Endothelial cell (in vitro differentiated cells): ENCODE results near the gene NDUFS7. TPM values are rescaled to one million over a fixed set of nuclear protein-coding genes. Genes with fewer than 3 reads are reported as not detected.

Source experiments
- DNase-seq: peaks from one replicate; pipeline ENCODE4 v3.0.0; 2021; ENCODE audit warnings: low spot score
- H3K27ac Mint-ChIP-seq: one replicate; pipeline ENCODE4 v1.8.0; 2021; ENCODE audit warnings: mixed read lengths, inconsistent platforms; ENCODE audit not compliant: unreplicated experiment
- H3K27me3 Mint-ChIP-seq: one replicate; pipeline ENCODE4 v1.8.0; 2021; ENCODE audit warnings: mild to moderate bottlenecking, moderate library complexity, mixed read lengths, inconsistent platforms; ENCODE audit not compliant: unreplicated experiment
- H3K36me3 Mint-ChIP-seq: one replicate; pipeline ENCODE4 v1.8.0; 2021; ENCODE audit warnings: mild to moderate bottlenecking, low read depth, mixed read lengths, inconsistent platforms; ENCODE audit not compliant: unreplicated experiment
- H3K4me1 Mint-ChIP-seq: one replicate; pipeline ENCODE4 v1.8.0; 2021; ENCODE audit warnings: mild to moderate bottlenecking, mixed read lengths, inconsistent platforms; ENCODE audit not compliant: unreplicated experiment
- H3K4me3 Mint-ChIP-seq: one replicate; pipeline ENCODE4 v1.8.0; 2021; ENCODE audit warnings: mild to moderate bottlenecking, mixed read lengths, inconsistent platforms; ENCODE audit not compliant: unreplicated experiment
- H3K9me3 Mint-ChIP-seq: one replicate; pipeline ENCODE4 v1.8.0; 2021; ENCODE audit warnings: mixed read lengths, inconsistent platforms; ENCODE audit not compliant: unreplicated experiment
- total RNA-seq: library from RNA; stranded (reverse); fragmentation: NEBNext Ultra II Directional; extraction: Animal tissue kit (Norgen Biotek cat#: 25700); gene quantifications from one replicate; pipeline ENCODE4 v1.2.1, GENCODE V29; 2021; ENCODE audit not compliant: unreplicated experiment
- TF ChIP-seq, protein P1 (sequence below): fragments of 200-600 bp; sonication (generic); IDR thresholded peaks from one replicate; pipeline ENCODE4 v1.5.0; 2021; ENCODE audit warnings: antibody characterized with exemption; ENCODE audit not compliant: unreplicated experiment

Gene NDUFS7
- total RNA-seq, 1 donor from 2014 or later: 84.0 TPM

DNA sequence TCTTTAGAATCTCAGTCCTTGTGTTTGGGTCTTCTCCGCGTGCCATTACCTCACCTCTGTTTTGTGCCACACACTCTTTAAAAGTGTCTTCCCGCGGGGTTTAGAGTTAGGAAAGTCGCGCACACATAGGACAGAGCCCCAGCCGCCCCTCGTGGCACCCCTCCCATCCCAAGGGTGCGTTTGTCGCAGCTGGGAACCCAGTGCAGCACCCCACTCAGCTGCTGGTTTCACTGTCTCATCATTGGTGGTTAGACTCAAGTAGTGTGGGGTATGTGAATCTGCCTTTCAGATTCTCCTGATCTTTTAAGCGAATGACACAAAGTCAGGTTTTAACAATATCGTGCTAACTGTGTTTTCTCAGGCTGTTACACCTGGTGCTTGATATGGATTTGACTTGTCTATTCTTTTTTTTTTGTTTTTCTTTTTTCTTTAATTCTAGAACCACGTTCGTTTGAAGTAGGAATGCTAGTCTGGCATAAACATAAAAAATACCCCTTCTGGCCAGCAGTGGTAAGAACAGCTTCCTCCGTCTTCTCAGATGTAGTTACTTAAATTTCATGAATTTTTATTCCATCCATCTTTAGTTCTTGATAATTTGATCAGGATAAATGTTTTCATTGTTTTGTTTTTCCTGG, 19.5 kb upstream of the NDUFS7 start:
- H3K4me1 Mint-ChIP-seq: peaks cover 8% of the 10 kb centered on the region
- H3K36me3 Mint-ChIP-seq: peaks cover 28% of the 10 kb centered on the region
- no peak for DNase-seq
- no peak overlapping the region for H3K4me3 Mint-ChIP-seq
- H3K27me3 Mint-ChIP-seq: no peaks in the 10 kb centered on the region
- no peaks in the 10 kb centered on the region for H3K9me3 Mint-ChIP-seq
- no peak overlapping the region for H3K27ac Mint-ChIP-seq
- TF ChIP-seq, protein P1, sequence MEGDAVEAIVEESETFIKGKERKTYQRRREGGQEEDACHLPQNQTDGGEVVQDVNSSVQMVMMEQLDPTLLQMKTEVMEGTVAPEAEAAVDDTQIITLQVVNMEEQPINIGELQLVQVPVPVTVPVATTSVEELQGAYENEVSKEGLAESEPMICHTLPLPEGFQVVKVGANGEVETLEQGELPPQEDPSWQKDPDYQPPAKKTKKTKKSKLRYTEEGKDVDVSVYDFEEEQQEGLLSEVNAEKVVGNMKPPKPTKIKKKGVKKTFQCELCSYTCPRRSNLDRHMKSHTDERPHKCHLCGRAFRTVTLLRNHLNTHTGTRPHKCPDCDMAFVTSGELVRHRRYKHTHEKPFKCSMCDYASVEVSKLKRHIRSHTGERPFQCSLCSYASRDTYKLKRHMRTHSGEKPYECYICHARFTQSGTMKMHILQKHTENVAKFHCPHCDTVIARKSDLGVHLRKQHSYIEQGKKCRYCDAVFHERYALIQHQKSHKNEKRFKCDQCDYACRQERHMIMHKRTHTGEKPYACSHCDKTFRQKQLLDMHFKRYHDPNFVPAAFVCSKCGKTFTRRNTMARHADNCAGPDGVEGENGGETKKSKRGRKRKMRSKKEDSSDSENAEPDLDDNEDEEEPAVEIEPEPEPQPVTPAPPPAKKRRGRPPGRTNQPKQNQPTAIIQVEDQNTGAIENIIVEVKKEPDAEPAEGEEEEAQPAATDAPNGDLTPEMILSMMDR: peak; percentile 57

DNA sequence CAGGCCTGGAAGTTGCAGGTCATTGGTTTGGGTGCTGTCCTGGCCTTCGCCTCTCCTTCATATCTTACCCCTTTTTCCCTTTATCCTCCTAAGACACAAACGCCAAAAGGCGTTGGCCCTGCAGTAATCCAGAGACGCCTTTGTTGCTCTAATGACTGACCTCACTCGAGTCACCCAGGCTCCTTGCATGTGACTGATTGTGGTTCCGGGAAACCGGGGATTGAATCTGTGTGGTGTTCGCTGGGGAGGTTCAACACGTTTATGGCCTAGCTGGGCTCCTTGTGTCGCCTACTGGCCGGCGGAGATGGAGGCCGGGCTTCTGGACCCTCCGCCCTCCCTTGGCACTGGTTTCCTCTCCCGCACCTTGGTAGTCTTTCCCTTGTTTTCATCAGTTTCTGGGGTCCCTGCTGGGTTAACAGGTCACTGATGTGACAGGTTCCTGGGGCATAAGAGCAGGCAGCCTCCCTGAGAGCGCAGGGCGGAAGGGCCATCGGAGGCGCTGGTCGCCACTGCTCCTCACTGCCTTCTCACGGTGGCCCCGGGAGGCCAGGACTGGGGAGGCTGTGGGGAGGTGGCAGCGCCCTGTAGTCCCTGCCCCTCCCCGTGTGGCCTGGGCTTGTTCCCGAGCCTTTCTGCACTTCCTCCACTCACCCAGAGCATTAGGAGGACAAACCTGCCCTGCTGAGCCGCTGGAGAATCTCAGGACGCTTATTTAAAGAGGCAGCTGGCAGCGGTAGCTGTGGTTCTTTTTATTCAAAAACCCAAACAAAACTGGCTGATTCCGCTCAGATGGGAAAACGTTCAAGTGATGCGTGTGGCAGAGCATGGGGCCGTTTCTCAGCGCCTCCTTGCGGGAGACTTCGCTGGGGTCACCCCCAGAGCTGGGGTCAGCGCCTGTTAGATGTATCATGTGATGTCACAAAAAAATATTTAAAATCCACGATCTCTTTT, 18.1 kb upstream of the NDUFS7 start:
- Mint-ChIP-seq H3K4me3 (peak overlapping the region; percentile 42), H3K36me3 (peaks cover 22% of the 10 kb centered on the region), H3K4me1 (peaks cover 8% of the 10 kb centered on the region), H3K9me3 (no peaks in the 10 kb centered on the region), H3K27ac (no peak overlapping the region), H3K27me3 (no peaks in the 10 kb centered on the region)
- DNase-seq: no peak
- TF ChIP-seq, protein P1: no peak

DNA sequence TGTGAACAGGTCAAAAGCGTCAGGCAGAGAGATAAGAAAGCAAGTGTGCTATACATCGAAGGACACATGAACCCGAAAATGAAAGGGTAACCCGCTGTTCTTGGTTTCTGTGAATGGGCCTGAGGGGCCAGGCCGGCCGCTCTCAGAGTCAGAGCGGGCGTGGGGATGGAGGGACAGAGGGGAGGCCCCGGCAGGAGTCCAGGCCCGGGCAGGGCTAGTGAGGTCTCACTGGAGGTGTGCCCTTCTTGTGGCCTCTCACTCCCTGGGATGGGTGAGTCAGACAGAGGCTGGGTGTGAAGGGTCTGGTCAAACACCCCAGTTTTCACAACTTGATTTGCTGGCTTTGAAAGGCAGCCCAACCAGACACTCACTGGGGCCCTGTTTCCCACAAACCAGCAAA, 17.4 kb upstream of the NDUFS7 start:
- no peaks in the 10 kb centered on the region for H3K9me3 Mint-ChIP-seq
- TF ChIP-seq, protein P1: no peak
- no peak overlapping the region for H3K4me3 Mint-ChIP-seq
- H3K4me1 Mint-ChIP-seq: peaks cover 8% of the 10 kb centered on the region
- DNase-seq: no peak
- no peaks in the 10 kb centered on the region for H3K27me3 Mint-ChIP-seq
- no peak overlapping the region for H3K27ac Mint-ChIP-seq
- peaks cover 21% of the 10 kb centered on the region for H3K36me3 Mint-ChIP-seq

DNA sequence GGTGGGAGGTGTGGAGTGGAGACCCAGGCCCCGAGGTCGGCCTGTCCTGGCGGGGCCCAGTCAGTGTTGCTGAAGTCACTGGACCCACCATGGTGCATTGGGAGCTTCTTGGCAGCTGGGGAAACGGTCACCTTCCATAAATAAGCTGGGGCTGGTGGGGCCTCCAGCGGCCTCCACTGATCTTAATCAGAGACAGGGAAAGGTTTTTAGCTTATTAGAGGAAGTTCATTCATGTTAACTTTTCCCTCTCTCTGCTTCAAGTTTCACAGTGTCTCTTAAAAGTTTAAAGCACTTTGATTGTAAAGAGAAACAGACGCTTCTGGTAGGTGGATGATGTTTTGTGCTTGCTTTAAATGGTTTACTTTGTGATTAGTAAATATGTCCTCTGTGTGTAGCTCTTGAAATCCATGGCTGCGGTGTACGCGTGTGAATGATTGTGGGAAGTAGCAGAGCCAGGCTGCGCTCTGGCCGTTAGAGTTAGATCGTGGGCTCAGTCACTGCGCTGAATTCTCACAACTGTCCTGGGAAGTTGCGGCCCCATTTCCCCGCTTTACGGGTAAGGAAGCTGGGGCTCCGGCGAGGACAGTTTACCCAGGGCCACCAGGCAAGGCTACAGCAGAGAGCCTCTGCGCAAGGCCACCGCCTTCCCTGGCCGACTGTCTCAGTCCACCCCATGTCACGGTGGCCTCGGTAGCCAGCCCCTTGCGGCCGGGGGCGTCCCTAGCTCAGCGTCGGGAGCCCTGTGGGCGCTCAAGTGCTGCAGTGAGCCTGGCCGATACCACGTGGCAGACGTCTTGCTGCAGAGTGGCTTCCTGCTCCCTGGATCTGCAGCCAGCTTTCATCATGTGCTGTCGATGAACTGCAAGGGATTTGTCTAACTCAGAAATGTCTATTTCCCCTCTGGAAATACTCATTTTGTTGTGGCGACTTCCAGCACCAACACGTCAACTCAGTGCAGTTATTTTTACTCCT, 16.5 kb upstream of the NDUFS7 start:
- TF ChIP-seq, protein P1: no peak
- DNase-seq: no peak
- H3K4me3 Mint-ChIP-seq: no peak overlapping the region
- peaks cover 8% of the 10 kb centered on the region for H3K4me1 Mint-ChIP-seq
- H3K9me3 Mint-ChIP-seq: no peaks in the 10 kb centered on the region
- no peak overlapping the region for H3K27ac Mint-ChIP-seq
- peaks cover 14% of the 10 kb centered on the region for H3K36me3 Mint-ChIP-seq
- H3K27me3 Mint-ChIP-seq: no peaks in the 10 kb centered on the region
